Ecto neural progenitor cell (in vitro differentiated cells): ENCODE data around the gene HDAC4.
"Not testable (repeated sequence)": the region's sequence is repeated elsewhere in the genome, so short reads cannot be mapped to it uniquely, and the experiment has no call there.

Experiments used
- DNase-seq: peaks from one replicate; pipeline ENCODE4 v3.0.0-alpha.2; 2018; ENCODE audit warnings: low spot score

The HDAC4 gene

GRCh38 chr2:239184968-239185903 is 215.6 kb downstream of the HDAC4 start:
- no peak for DNase-seq

GRCh38 chr2:239184179-239184578 is 216.6 kb downstream of the HDAC4 start:
- no peak for DNase-seq

- DNase-seq, result no peak
Measured at GRCh38 chr2:239182981-239183791, 217.6 kb downstream of the HDAC4 start.

- no peak for DNase-seq
Measured at GRCh38 chr2:239181903-239182581, 218.8 kb downstream of the HDAC4 start.

GRCh38 chr2:239181074-239181902 is 219.5 kb downstream of the HDAC4 start:
- no peak for DNase-seq

- no peak for DNase-seq
Measured at GRCh38 chr2:239180526-239181073, 220.2 kb downstream of the HDAC4 start.

- DNase-seq, result no peak
Measured at GRCh38 chr2:239179851-239180371, 220.9 kb downstream of the HDAC4 start.

GRCh38 chr2:239178954-239179353 is 221.9 kb downstream of the HDAC4 start:
- no peak for DNase-seq

GRCh38 chr2:239178484-239178883 is 222.3 kb downstream of the HDAC4 start:
- DNase-seq, result no peak

GRCh38 chr2:239177908-239178307 is 222.9 kb downstream of the HDAC4 start:
- no peak for DNase-seq

- DNase-seq, result no peak
Measured at GRCh38 chr2:239177325-239177724, 223.5 kb downstream of the HDAC4 start.

- not testable (repeated sequence) for DNase-seq
Measured at GRCh38 chr2:239176138-239176803, 224.5 kb downstream of the HDAC4 start.

GRCh38 chr2:239175181-239175580 is 225.6 kb downstream of the HDAC4 start:
- no peak for DNase-seq

- DNase-seq, result no peak
Measured at GRCh38 chr2:239173301-239173700, 227.5 kb downstream of the HDAC4 start.

- DNase-seq, result no peak
Measured at GRCh38 chr2:239171643-239172042, 229.2 kb downstream of the HDAC4 start.

- DNase-seq, result no peak
Measured at GRCh38 chr2:239169311-239170048, 231.3 kb downstream of the HDAC4 start.

GRCh38 chr2:239168575-239168974 is 232.2 kb downstream of the HDAC4 start:
- DNase-seq, result no peak

GRCh38 chr2:239167766-239168444 is 232.9 kb downstream of the HDAC4 start:
- no peak for DNase-seq
